Measurements from ENCODE around the gene TAF5. TPM values are rescaled to one million over a fixed set of nuclear protein-coding genes. Genes with fewer than 3 reads are reported as not detected.

Gene TAF5
- total RNA-seq (2.5 TPM), polyA plus RNA-seq (ENCODE audit: insufficient read depth, low read depth, low replicate concordance) (1.5 TPM)
- long read RNA-seq, donor 1, result 0 reads
- long read RNA-seq, donor 2, partial matches to known transcripts, result 15 of 15 reads
- long read RNA-seq, donor 2, other reads (novel, unspliced or antisense), result 0 of 15 reads
- long read RNA-seq, donor 3, partial matches to known transcripts, result 0 of 1 reads
- long read RNA-seq, donor 3, other reads (novel, unspliced or antisense), result 0 of 1 reads
- long read RNA-seq, donor 4, result 0 reads
- long read RNA-seq, donor 5, result 0 reads
- long read RNA-seq, donor 6, partial matches to known transcripts, result 0 of 1 reads
- long read RNA-seq, donor 6, other reads (novel, unspliced or antisense), result 0 of 1 reads
- long read RNA-seq, donor 7, partial matches to known transcripts, result 0 of 6 reads
- long read RNA-seq, donor 7, other reads (novel, unspliced or antisense), result 2 of 6 reads
- long read RNA-seq, donor 8, result 0 reads
- long read RNA-seq, donor 9, result 0 reads
- long read RNA-seq, donor 10, partial matches to known transcripts, result 0 of 2 reads
- long read RNA-seq, donor 10, other reads (novel, unspliced or antisense), result 0 of 2 reads

DNA sequence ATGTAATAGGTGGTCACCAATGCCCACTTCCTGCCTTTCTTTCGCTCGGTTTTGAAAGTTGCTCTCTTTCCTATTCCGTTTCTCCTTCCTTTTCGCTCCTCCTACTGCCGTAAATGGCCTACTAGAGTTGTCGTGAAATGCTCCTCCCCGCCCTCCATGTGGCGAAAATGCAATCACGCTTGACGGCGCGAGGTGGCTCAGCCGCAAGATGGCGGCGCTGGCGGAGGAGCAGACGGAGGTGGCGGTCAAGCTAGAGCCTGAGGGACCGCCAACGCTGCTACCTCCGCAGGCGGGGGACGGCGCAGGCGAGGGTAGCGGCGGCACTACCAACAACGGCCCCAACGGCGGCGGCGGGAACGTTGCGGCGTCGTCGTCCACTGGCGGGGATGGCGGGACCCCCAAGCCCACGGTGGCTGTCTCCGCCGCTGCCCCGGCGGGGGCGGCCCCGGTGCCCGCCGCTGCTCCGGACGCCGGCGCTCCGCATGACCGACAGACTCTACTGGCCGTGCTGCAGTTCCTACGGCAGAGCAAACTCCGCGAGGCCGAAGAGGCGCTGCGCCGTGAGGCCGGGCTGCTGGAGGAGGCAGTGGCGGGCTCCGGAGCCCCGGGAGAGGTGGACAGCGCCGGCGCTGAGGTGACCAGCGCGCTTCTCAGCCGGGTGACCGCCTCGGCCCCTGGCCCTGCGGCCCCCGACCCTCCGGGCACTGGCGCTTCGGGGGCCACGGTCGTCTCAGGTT, at the start of gene TAF5:
TAF5 (plus strand) TSS at position 195 of the 737 bp plus-strand sequence; CDS start at position 209, 14 bp downstream.
- intact Hi-C loops (cut with DNase I), result no loop called here
- no peaks in the 10 kb centered on the region for H3K4me1 ChIP-seq (ENCODE audit: control insufficient read depth in 2 of 3, insufficient read depth in 2 of 3, low read depth in 1 of 3, low read length in 3 of 3)
- FAIRE-seq, result no peak
- no peaks in the 10 kb centered on the region for H3K9me3 ChIP-seq (ENCODE audit: control insufficient read depth in 2 of 3, insufficient read depth in 1 of 3, low read length in 3 of 3)
- peak within 1 kb of the TSS; percentile 58 to 93 (median 61) for H3K9ac ChIP-seq (ENCODE audit: low read length in 3 of 3)
- peak within 1 kb of the TSS; percentile 68 to 71 for H3K27ac ChIP-seq (ENCODE audit: low read depth in 2 of 2, low read length in 2 of 2)
- TF ChIP-seq, protein P1, sequence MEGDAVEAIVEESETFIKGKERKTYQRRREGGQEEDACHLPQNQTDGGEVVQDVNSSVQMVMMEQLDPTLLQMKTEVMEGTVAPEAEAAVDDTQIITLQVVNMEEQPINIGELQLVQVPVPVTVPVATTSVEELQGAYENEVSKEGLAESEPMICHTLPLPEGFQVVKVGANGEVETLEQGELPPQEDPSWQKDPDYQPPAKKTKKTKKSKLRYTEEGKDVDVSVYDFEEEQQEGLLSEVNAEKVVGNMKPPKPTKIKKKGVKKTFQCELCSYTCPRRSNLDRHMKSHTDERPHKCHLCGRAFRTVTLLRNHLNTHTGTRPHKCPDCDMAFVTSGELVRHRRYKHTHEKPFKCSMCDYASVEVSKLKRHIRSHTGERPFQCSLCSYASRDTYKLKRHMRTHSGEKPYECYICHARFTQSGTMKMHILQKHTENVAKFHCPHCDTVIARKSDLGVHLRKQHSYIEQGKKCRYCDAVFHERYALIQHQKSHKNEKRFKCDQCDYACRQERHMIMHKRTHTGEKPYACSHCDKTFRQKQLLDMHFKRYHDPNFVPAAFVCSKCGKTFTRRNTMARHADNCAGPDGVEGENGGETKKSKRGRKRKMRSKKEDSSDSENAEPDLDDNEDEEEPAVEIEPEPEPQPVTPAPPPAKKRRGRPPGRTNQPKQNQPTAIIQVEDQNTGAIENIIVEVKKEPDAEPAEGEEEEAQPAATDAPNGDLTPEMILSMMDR (IDR thresholded peaks at IDR 0.05; ENCODE audit: borderline replicate concordance, extremely low read depth, insufficient read depth), result peak; percentile 2
- peak within 1 kb of the TSS; percentile 70 to 96 (median 94) for H3K4me3 ChIP-seq (ENCODE audit: low read length in 3 of 3)
- H3K27me3 ChIP-seq (ENCODE audit: control insufficient read depth, insufficient read depth, low read length), result no peaks in the 10 kb centered on the region
- DNase-seq, result peak; percentile 94 to 99 (median 96)
- H3K36me3 ChIP-seq (ENCODE audit: control insufficient read depth in 2 of 3, insufficient read depth in 3 of 3, low read length in 3 of 3), result no peaks in the 10 kb centered on the region

DNA sequence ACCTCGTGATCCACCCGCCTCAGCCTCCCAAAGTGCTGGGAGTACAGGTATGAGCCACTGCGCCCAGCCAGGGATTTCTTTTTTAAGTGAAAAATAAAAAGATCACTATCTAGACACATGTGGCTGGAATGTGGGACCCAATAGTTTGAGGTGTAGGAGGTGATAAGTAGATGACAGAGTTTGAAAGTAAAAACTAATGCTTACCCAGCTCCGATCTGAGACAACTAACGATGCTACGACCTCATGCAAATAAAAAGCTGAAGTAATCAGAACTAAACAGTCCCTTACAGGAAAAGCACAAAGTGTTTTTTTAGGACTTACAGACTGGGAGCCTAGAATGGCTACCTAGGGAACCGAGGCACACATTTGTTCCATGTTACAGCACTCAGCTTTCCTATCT, 39.9 kb upstream of the TAF5 start:
- FAIRE-seq (no peak), DNase-seq (no peak)
- no peak overlapping the region for H3K9ac ChIP-seq (ENCODE audit: low read length in 3 of 3)
- H3K4me3 ChIP-seq (ENCODE audit: low read length in 3 of 3), result no peak overlapping the region
- no peaks in the 10 kb centered on the region for H3K4me1 ChIP-seq (ENCODE audit: control insufficient read depth in 2 of 3, insufficient read depth in 2 of 3, low read depth in 1 of 3, low read length in 3 of 3)
- TF ChIP-seq, protein P1 (IDR thresholded peaks at IDR 0.05; ENCODE audit: borderline replicate concordance, extremely low read depth, insufficient read depth), result no peak
- intact Hi-C loops (cut with DNase I), result no loop called here
- peaks cover 2 to 12% (median 3%) of the 10 kb centered on the region in 3 donors for H3K36me3 ChIP-seq (ENCODE audit: control insufficient read depth in 2 of 3, insufficient read depth in 3 of 3, low read length in 3 of 3)
- no peak overlapping the region for H3K27ac ChIP-seq (ENCODE audit: low read depth in 2 of 2, low read length in 2 of 2)
- no peaks in the 10 kb centered on the region for H3K9me3 ChIP-seq (ENCODE audit: control insufficient read depth in 2 of 3, insufficient read depth in 1 of 3, low read length in 3 of 3)
- no peaks in the 10 kb centered on the region for H3K27me3 ChIP-seq (ENCODE audit: control insufficient read depth, insufficient read depth, low read length)

DNA sequence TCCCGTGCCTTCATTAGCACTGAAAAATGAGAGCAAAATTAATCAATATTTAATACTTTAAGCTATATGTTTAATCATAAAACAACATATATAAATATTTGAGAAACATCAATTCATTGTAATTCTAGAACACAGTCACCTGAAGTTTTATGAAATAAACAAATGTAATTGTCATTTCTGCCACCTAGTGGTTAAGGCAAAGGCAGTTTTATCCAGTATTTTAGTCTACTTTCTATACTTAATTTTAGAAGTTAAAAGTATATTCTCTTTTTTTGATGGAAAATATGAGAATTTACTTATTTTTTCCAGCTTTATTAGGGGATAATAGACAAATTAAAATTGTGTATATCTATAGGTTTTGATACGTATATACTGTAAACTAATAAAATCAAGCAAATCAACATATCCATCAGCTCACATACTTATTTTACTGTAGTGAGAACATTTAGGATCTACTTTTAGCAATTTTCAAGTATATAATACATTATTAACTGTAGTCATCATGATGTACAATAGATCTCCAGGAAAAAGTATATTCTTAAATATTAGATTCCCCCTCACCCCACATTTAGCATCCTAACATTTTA, 33.7 kb upstream of the TAF5 start:
- Histone ChIP-seq H3K4me1 (ENCODE audit: control insufficient read depth in 2 of 3, insufficient read depth in 2 of 3, low read depth in 1 of 3, low read length in 3 of 3) (no peaks in the 10 kb centered on the region), H3K27me3 (ENCODE audit: control insufficient read depth, insufficient read depth, low read length) (no peaks in the 10 kb centered on the region), H3K9ac (ENCODE audit: low read length in 3 of 3) (no peak overlapping the region), H3K4me3 (ENCODE audit: low read length in 3 of 3) (no peak overlapping the region), H3K36me3 (ENCODE audit: control insufficient read depth in 2 of 3, insufficient read depth in 3 of 3, low read length in 3 of 3) (peaks cover 2 to 17% (median 2%) of the 10 kb centered on the region in 3 donors), H3K27ac (ENCODE audit: low read depth in 2 of 2, low read length in 2 of 2) (no peak overlapping the region), H3K9me3 (ENCODE audit: control insufficient read depth in 2 of 3, insufficient read depth in 1 of 3, low read length in 3 of 3) (no peaks in the 10 kb centered on the region)
- DNase-seq (peak in 2 of 5 donors; percentile 16 to 30), FAIRE-seq (peak; percentile 97)
- TF ChIP-seq, protein P1 (IDR thresholded peaks at IDR 0.05; ENCODE audit: borderline replicate concordance, extremely low read depth, insufficient read depth), result peak; percentile 42
- intact Hi-C loops (cut with DNase I), result no loop called here
